ENCODE data around the gene TBC1D9.

Gene TBC1D9

GRCh38 chr4:140617499-140618248 lies 138.5 kb downstream of the TBC1D9 start:
- no peak for DNase-seq (ENCODE audit: low read depth, low spot score)

GRCh38 chr4:140615451-140615850 lies 140.7 kb downstream of the TBC1D9 start:
- DNase-seq (ENCODE audit: low read depth, low spot score), result no peak

GRCh38 chr4:140612357-140612756 lies 143.8 kb downstream of the TBC1D9 start:
- DNase-seq (ENCODE audit: low read depth, low spot score), result no peak

DNA sequence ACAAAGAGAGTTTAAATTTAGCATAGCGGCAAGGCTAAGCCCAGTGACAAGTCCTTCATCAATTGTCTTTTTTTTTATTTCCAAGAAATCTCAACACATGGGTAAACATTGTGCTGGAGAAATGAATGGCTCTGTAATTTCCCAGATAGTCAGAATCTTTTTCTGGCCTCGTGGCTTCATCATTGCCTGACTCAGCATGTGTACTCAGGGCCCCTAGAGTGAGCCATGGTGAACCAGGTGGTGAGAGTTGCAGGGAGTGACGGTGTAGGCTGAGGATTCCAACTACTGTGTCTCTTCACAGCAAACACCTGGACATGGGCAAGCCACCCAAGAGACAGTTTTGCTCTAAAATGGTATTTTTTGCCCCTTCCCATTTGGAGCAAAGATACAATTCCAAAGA lies 144.3 kb downstream of the TBC1D9 start:
- DNase-seq (ENCODE audit: low read depth, low spot score), result no peak

DNA sequence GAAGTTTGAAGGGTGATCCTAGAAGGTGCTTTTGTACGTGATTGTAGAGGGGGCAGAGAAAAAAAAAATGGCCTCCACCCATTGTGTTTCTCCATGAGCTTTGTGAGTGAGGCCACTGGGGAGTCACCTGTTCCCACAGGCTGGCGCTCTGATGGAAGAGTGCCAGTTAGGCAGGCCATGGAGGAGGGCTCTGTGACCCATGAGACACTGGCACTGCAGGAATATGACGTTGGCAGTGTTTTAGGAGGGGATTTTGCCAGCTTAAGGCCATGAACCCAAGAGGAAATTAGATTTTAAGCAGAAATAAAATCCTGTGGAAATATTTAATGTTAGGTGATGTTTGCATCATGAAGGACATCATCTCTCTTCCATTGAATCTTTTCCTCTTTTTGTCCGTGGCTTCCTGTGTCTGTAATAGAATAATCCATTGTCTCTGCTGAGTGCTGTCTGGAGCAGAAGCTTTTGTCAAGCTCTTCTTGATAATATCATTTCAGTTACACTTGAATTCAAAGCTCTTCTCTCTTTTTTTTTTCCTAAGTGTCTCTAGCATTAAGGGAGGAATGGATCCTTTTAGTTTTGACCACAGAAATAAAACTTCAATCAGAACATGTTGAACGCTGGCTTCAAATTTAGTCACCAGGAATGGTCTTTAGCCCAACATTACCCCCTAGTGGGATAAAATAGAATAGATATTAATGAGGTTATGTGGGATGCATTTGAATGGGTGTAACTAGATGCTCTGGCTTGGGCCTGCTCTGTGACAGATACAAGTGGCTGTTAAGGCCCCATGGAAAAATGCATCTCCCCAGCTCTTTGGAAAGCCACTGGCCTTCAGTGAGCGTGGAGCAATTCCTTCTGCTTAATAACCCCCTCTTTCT lies 146.4 kb downstream of the TBC1D9 start:
- no peak for DNase-seq (ENCODE audit: low read depth, low spot score)

- no peak for DNase-seq (ENCODE audit: low read depth, low spot score)
Measured at GRCh38 chr4:140607852-140608251, 148.3 kb downstream of the TBC1D9 start.

GRCh38 chr4:140604544-140604943 lies 151.6 kb downstream of the TBC1D9 start:
- no peak for DNase-seq (ENCODE audit: low read depth, low spot score)

DNA sequence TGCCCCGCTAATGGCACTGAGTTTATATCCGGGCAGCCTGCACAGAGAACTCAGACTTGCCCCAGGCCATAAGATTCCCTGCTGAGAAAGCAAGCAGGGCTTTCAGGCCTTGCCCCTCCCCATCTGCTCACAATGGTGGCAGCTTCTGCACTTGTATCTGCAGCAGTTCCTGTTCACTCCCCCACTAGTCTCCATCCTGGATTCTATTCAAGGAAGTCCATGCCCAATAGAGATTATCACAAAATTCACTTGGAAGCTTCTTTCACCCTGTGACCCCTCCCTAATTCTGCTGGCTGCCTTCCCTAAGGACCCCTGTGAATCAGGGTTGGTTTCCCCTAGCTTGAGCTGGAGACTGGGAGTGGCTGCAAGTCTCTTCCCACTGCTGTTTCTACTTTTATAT lies 152.9 kb downstream of the TBC1D9 start:
- DNase-seq (ENCODE audit: low read depth, low spot score), result no peak

DNA sequence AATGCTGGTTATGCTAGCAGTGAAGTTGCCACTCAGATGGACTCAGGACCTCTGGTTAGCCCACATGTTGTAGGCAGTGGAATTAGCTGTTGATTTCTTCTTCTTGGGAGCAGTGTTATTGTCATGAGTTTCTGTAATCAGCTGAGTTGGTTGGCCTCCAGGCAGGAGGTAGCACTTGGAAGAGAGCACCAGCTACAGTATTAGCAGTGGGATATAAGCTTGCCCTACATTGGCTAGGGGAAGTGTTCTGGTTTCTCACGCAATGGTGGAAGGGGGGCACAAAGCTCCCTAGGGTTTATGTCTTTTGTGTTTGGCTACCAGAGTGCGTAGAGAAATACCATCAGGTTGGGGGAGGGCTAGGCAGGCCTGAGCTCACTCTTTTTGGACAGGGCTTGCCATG lies 153.5 kb downstream of the TBC1D9 start:
- DNase-seq (ENCODE audit: low read depth, low spot score), result no peak

GRCh38 chr4:140600408-140600807 lies 155.8 kb downstream of the TBC1D9 start:
- DNase-seq (ENCODE audit: low read depth, low spot score), result no peak

DNA sequence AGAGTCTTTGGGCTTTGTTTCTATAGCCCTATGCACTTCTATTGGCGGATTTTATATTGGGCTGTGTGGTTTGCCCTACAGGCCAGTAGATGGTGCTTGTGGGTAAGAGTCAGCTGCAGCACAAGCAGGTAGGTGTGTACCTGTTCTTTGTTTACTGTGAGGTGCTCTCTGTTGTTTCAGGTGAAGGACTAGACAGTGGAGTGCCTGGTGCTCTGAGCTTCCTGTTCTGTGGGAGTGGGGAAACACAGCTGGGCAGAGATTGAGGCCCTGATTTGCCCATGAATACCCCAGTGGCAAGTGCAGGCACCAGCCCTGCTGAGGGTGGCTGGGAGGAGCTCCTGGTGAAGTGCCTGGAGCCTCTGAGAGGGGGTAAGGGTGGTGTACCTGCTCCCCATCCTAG lies 161.1 kb downstream of the TBC1D9 start:
- no peak for DNase-seq (ENCODE audit: low read depth, low spot score)

GRCh38 chr4:140584439-140584838 lies 171.7 kb downstream of the TBC1D9 start:
- no peak for DNase-seq (ENCODE audit: low read depth, low spot score)

- DNase-seq (ENCODE audit: low read depth, low spot score), result no peak
Measured at GRCh38 chr4:140581078-140581477, 175.1 kb downstream of the TBC1D9 start.

GRCh38 chr4:140579278-140579677 lies 176.9 kb downstream of the TBC1D9 start:
- DNase-seq (ENCODE audit: low read depth, low spot score), result no peak

- DNase-seq (ENCODE audit: low read depth, low spot score), result no peak
Measured at GRCh38 chr4:140575489-140575888, 180.7 kb downstream of the TBC1D9 start.

GRCh38 chr4:140571620-140572019 lies 184.6 kb downstream of the TBC1D9 start:
- no peak for DNase-seq (ENCODE audit: low read depth, low spot score)

Measured in brain pericyte (primary cell).